ENCODE measurements around the gene SLC39A11. TPM values are rescaled to one million over a fixed set of nuclear protein-coding genes. Genes with fewer than 3 reads are reported as not detected.

SLC39A11 gene
- total RNA-seq, 6 donors from 2014 or later: 16.3 to 57.6 (median 29.5) TPM

GRCh38 chr17:72968798-72969197 lies 123.7 kb downstream of the SLC39A11 start:
- no peak overlapping the region for H3K4me3 ChIP-seq
- no peak for DNase-seq
- ATAC-seq (ENCODE audit: low FRiP score in 2 of 2): no peak
- no peaks in the 10 kb centered on the region for H3K9me3 ChIP-seq
- 85 to 96% methylated on average over 8 to 9 of the region's 9 CpGs for WGBS, 2 donors
- no peaks in the 10 kb centered on the region for H3K36me3 ChIP-seq
- H3K4me1 ChIP-seq: peaks cover 0 to 3% (median 0%) of the 10 kb centered on the region in 4 donors
- H3K27me3 ChIP-seq: no peaks in the 10 kb centered on the region
- no peak overlapping the region for H3K27ac ChIP-seq
- no peak for TF ChIP-seq POLR2AphosphoS5 (IDR thresholded peaks at IDR 0.05)
- no peak for TF ChIP-seq POLR2A (IDR thresholded peaks at IDR 0.05)
- TF ChIP-seq CTCF (IDR thresholded peaks at IDR 0.05): no peak
- no peak for TF ChIP-seq EP300 (IDR thresholded peaks at IDR 0.05)

- DNase-seq: no peak
- ATAC-seq (ENCODE audit: low FRiP score in 2 of 2): no peak
- TF ChIP-seq POLR2A (IDR thresholded peaks at IDR 0.05) (no peak), CTCF (IDR thresholded peaks at IDR 0.05) (no peak)
- Histone ChIP-seq H3K36me3 (no peaks in the 10 kb centered on the region), H3K27ac (no peak overlapping the region), H3K4me3 (no peak overlapping the region), H3K9me3 (no peaks in the 10 kb centered on the region), H3K27me3 (no peaks in the 10 kb centered on the region), H3K4me1 (peaks cover 0 to 3% (median 0%) of the 10 kb centered on the region in 4 donors)
- WGBS, 2 donors: 84 to 93% methylated on average over 5 of the region's 5 CpGs
Observed at GRCh38 chr17:72967977-72968585, 124.4 kb downstream of the SLC39A11 start.

- no peak for DNase-seq
- Histone ChIP-seq H3K4me3 (no peak overlapping the region), H3K27me3 (no peaks in the 10 kb centered on the region), H3K9me3 (no peaks in the 10 kb centered on the region), H3K4me1 (peaks cover 0 to under 1% (median 0%) of the 10 kb centered on the region in 4 donors), H3K36me3 (no peaks in the 10 kb centered on the region), H3K27ac (no peak overlapping the region)
- 73 to 78% methylated on average over 8 of the region's 8 CpGs for WGBS, 2 donors
- TF ChIP-seq POLR2AphosphoS5 (IDR thresholded peaks at IDR 0.05) (no peak), CTCF (IDR thresholded peaks at IDR 0.05) (no peak), EP300 (IDR thresholded peaks at IDR 0.05) (no peak), POLR2A (IDR thresholded peaks at IDR 0.05) (no peak)
- no peak for ATAC-seq (ENCODE audit: low FRiP score in 2 of 2)
Observed at GRCh38 chr17:72967277-72967970, 125.1 kb downstream of the SLC39A11 start.

- ATAC-seq (ENCODE audit: low FRiP score in 2 of 2) (no peak), DNase-seq (no peak)
- H3K36me3 ChIP-seq: no peaks in the 10 kb centered on the region
- no peak overlapping the region for H3K4me3 ChIP-seq
- no peak overlapping the region for H3K27ac ChIP-seq
- no peaks in the 10 kb centered on the region for H3K4me1 ChIP-seq
- 83 to 86% methylated on average over 3 of the region's 3 CpGs for WGBS, 2 donors
- no peaks in the 10 kb centered on the region for H3K27me3 ChIP-seq
- H3K9me3 ChIP-seq: no peaks in the 10 kb centered on the region
- no peak for TF ChIP-seq EP300 (IDR thresholded peaks at IDR 0.05)
- TF ChIP-seq POLR2A (IDR thresholded peaks at IDR 0.05): no peak
- no peak for TF ChIP-seq POLR2AphosphoS5 (IDR thresholded peaks at IDR 0.05)
- TF ChIP-seq CTCF (IDR thresholded peaks at IDR 0.05): no peak
Observed at GRCh38 chr17:72962106-72962505, 130.4 kb downstream of the SLC39A11 start.

Data from upper lobe of left lung (tissue), 6 donors.